ENCODE data around the gene HYCC1.

Gene HYCC1

GRCh38 chr7:22992874-22993840 lies 20.8 kb downstream of the HYCC1 start:
- no peak overlapping the region for H3K27ac ChIP-seq

GRCh38 chr7:22990588-22990949 lies 23.4 kb downstream of the HYCC1 start:
- no peak for TF ChIP-seq CTCF (IDR thresholded peaks at IDR 0.05; ENCODE audit: low read depth, low read length)
- Histone ChIP-seq H3K27me3 (ENCODE audit: insufficient read depth, low read depth, severe bottlenecking) (no peaks in the 10 kb centered on the region), H3K9me3 (ENCODE audit: severe bottlenecking) (no peaks in the 10 kb centered on the region), H3K36me3 (no peaks in the 10 kb centered on the region), H3K27ac (no peak overlapping the region), H3K4me3 (ENCODE audit: low read depth, low read length) (no peak overlapping the region)
- no peak for DNase-seq

More at GRCh38 chr7:22992874-22993840, 20.8 kb downstream of the HYCC1 start:
- DNase-seq: no peak
- Histone ChIP-seq H3K27me3 (ENCODE audit: insufficient read depth, low read depth, severe bottlenecking) (no peaks in the 10 kb centered on the region), H3K4me3 (ENCODE audit: low read depth, low read length) (no peak overlapping the region), H3K36me3 (no peaks in the 10 kb centered on the region), H3K9me3 (ENCODE audit: severe bottlenecking) (no peaks in the 10 kb centered on the region)
- no peak for TF ChIP-seq CTCF (IDR thresholded peaks at IDR 0.05; ENCODE audit: low read depth, low read length)

- no peak overlapping the region for H3K27ac ChIP-seq
- no peak overlapping the region for H3K4me3 ChIP-seq (ENCODE audit: low read depth, low read length)
- no peak for TF ChIP-seq CTCF (IDR thresholded peaks at IDR 0.05; ENCODE audit: low read depth, low read length)
- no peaks in the 10 kb centered on the region for H3K27me3 ChIP-seq (ENCODE audit: insufficient read depth, low read depth, severe bottlenecking)
- H3K9me3 ChIP-seq (ENCODE audit: severe bottlenecking): no peaks in the 10 kb centered on the region
- no peaks in the 10 kb centered on the region for H3K36me3 ChIP-seq
- no peak for DNase-seq
Measured at GRCh38 chr7:22989643-22990587, 24.0 kb downstream of the HYCC1 start.

GRCh38 chr7:22985436-22985835 lies 28.5 kb downstream of the HYCC1 start:
- Histone ChIP-seq H3K27me3 (ENCODE audit: insufficient read depth, low read depth, severe bottlenecking) (no peaks in the 10 kb centered on the region), H3K36me3 (no peaks in the 10 kb centered on the region), H3K27ac (no peak overlapping the region), H3K9me3 (ENCODE audit: severe bottlenecking) (no peaks in the 10 kb centered on the region), H3K4me3 (ENCODE audit: low read depth, low read length) (no peak overlapping the region)
- TF ChIP-seq CTCF (IDR thresholded peaks at IDR 0.05; ENCODE audit: low read depth, low read length): no peak
- DNase-seq: no peak

- no peak for TF ChIP-seq CTCF (IDR thresholded peaks at IDR 0.05; ENCODE audit: low read depth, low read length)
- Histone ChIP-seq H3K36me3 (no peaks in the 10 kb centered on the region), H3K27ac (no peak overlapping the region), H3K27me3 (ENCODE audit: insufficient read depth, low read depth, severe bottlenecking) (no peaks in the 10 kb centered on the region), H3K9me3 (ENCODE audit: severe bottlenecking) (no peaks in the 10 kb centered on the region), H3K4me3 (ENCODE audit: low read depth, low read length) (no peak overlapping the region)
- no peak for DNase-seq
Measured at GRCh38 chr7:22983257-22983855, 30.6 kb downstream of the HYCC1 start.

All from WERI-Rb-1 (cell line).